22Rv1 (cell line): Measurements from ENCODE around the gene NUDT2.
"Not testable (repeated sequence)": the region's sequence is repeated elsewhere in the genome, so short reads cannot be mapped to it uniquely, and the experiment has no call there.

Experiments
- H3K27ac ChIP-seq: fragments of 450-650 bp; 2 replicates; pipeline ENCODE4 v1.5.1; 2017
- ZFX ChIP-seq: fragments of 450-650 bp; IDR thresholded peaks from 2 replicates; pipeline ENCODE4 v1.6.1; 2017; ENCODE audit warnings: antibody characterized with exemption, borderline replicate concordance
- TF ChIP-seq, protein P1 (sequence below): fragments of 450-650 bp; IDR thresholded peaks from 2 replicates; pipeline ENCODE4 v1.5.1; 2017; ENCODE audit warnings: mild to moderate bottlenecking

The NUDT2 gene

DNA sequence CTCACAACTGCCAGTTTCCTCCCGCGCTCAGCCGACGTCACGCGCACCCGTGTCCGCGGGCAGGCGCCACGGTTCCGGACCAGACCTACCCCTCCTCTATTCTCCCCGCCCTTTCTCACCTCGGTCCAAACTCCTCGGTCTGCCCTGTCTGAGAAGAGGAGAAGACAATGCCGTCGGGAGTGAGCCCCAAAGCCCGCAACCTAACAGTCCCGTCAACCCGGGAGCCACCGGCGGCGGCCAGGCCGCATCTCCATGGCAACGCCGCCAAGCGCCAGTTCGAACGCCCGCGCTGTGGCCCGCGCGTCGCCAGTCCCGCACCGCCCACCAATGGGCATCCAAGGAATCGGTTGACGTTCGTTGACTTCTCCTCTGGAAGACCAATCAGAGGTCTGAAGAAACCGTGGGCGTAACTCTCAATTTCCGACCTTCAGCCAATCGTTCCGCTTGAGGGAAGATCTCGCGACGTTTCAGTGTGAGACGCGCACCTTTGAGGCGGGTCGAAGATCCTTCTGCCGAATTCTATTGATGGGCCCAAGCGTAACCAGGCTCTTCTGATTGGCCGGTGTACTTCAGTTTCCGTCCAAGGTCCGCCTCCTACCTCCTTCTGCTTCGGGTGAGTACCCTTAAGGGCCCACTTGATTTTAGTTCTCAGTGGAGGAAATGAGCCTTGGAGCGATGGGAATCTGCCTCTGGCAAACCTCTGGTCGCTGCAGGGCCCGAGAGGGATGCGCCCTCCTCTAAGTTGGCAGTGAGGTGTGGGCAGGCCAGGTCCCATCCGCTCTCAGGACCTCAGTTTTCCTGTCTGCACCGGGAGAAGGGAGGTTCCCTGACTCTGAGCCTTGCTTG, at the start of gene NUDT2, which contains the start of gene KIF24:
TSS of gene NUDT2 (plus strand) at position 583 of the 846 bp plus-strand sequence. CDS start 9,471 bp downstream, outside the sequence.
TSS of gene KIF24 (minus strand) at position 282 of the 846 bp plus-strand sequence. CDS start 17,922 bp downstream, outside the sequence.
- TF ChIP-seq, protein P1, sequence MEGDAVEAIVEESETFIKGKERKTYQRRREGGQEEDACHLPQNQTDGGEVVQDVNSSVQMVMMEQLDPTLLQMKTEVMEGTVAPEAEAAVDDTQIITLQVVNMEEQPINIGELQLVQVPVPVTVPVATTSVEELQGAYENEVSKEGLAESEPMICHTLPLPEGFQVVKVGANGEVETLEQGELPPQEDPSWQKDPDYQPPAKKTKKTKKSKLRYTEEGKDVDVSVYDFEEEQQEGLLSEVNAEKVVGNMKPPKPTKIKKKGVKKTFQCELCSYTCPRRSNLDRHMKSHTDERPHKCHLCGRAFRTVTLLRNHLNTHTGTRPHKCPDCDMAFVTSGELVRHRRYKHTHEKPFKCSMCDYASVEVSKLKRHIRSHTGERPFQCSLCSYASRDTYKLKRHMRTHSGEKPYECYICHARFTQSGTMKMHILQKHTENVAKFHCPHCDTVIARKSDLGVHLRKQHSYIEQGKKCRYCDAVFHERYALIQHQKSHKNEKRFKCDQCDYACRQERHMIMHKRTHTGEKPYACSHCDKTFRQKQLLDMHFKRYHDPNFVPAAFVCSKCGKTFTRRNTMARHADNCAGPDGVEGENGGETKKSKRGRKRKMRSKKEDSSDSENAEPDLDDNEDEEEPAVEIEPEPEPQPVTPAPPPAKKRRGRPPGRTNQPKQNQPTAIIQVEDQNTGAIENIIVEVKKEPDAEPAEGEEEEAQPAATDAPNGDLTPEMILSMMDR: no peak
- TF ChIP-seq ZFX: peak; percentile 82
- H3K27ac ChIP-seq: peak within 1 kb of the TSS; percentile 97

DNA sequence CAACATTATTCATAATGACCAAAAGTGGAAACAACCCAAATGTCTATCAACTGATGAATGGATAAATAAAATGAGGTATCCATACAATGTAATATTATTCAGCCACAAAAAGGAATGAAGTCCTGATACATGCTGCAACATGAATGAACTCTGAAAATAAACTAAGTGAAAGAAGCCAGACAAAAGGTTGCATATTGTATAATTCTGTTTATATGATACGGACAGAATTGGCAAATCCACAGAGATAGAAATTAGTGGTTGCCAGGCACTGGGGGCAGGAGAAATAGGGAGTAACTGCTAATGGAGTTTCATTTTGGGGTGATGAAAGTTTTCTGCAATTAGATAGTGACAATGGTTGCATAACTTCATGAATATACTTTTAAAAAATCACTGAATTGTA, 47.3 kb upstream of the NUDT2 start:
- no peak for TF ChIP-seq ZFX
- TF ChIP-seq, protein P1: no peak
- no peak overlapping the region for H3K27ac ChIP-seq

DNA sequence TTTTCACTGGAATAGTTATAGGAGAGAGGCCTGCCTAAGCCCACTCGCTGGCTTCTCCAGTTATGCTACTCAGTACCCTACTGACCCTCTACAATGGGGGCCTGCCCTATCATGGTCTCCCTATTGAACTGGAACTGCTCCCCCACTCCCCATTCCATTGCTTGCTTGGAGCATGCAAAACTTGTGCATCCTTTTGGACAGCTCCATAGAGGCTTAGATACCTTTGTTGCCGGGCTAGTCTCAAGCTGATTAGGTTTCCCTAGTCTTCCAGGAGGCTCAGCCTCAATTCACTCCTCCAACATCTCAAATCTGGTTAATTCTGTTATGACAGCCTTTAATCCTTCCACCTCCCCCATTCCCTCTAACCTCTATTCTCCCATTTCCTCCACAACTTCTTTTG, 40.2 kb upstream of the NUDT2 start:
- TF ChIP-seq, protein P1: no peak
- TF ChIP-seq ZFX: no peak
- H3K27ac ChIP-seq: no peak overlapping the region

DNA sequence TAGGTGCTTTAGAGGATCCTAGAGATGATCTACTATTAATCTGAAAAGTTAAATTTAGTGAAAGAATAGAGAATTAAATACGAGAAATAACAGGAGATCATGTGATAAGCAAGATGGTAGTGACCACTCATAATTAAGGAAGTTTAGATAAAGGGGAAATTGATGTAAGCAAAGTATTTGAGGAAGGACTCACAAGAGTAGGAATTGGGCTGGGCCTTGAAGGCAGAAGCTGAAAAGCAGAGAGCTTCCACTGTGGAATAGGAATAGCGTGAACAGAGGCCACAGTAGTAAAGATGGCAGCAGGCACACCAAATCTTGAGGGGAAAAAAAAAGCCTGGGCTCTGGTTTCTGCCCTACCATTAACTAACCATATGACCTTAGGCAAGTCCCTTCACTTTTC, 38.3 kb upstream of the NUDT2 start:
- no peak overlapping the region for H3K27ac ChIP-seq
- TF ChIP-seq, protein P1: no peak
- TF ChIP-seq ZFX: no peak

DNA sequence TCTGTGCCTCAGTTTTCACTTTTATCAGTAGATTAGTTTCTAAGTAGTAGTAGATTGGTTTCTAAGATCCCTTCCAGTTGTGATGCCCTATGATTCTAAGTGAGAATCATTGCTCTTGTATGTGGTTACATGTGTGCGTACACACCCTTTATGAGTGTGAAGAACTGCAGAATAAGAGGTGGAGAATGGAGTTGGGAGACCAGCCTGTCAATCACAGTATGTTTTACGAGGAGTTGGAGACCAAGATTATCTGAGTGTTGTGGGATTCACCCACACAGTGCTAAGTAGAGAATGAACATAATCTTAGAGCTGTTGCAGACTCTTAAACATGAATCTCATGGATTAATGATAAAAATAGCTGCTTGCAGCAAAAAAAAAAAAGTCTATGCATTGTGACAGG, 37.9 kb upstream of the NUDT2 start:
- H3K27ac ChIP-seq: no peak overlapping the region
- TF ChIP-seq ZFX: no peak
- TF ChIP-seq, protein P1: no peak

DNA sequence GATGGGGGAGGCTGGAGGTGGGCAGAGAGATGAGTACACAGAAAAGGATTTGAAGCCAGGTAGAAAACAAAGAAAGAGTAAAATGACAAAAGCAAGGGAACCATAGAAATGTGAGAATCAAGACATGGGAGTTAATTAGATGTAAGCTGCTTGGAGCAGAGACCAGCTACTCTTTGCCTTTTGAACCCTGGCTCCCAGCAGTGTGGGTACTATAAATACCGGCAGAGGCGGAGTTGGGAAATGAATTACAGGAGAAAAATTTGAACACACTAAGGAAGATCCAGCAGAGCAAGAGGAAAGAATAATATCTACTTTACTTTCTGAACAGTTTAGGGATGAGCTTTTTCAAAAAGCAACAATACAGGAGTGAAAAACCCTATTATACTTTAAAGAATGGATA, 36.8 kb upstream of the NUDT2 start:
- no peak overlapping the region for H3K27ac ChIP-seq
- no peak for TF ChIP-seq ZFX
- TF ChIP-seq, protein P1: no peak

DNA sequence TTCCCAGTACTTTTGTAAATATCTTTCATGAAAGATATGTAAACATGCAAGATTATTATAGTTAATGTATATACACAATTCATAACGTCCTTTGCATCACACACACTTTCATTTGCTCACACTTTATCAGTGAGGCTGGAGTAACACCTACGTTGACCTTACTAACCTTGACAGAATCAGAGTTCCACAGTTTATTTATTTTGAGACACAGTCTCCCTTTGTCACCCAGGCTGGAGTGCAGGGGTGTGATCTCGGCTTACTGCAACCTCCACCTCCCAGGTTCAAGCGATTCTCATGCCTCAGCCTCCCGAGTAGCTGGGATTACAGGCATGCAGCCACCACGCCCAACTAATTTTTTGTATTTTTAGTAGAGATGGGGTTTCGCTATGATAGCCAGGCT, 28.3 kb upstream of the NUDT2 start:
- not testable (repeated sequence) for H3K27ac ChIP-seq

DNA sequence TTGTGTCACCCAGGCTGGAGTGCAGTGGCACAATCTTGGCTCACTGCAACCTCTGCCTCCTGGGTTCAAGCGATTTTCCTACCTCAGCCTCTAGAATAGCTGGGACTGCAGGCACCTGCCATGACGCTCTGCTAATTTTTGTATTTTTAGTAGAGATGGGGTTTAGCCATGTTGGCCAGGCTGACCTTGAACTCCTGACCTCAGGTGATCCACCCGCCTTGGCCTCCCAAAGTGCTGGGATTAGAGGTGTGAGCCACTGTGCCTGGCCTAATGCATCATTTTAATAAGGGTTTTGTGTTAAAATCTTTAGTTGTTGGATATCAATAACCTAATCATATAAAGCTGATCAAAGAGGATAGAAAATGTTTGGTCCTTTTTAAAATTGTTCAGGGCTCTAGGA, 21.1 kb upstream of the NUDT2 start:
- not testable (repeated sequence) for H3K27ac ChIP-seq
